A549 treated with RU486 at 1 μM for 4 hours (cell line): Measurements from ENCODE around the gene CCDC80. TPM values are rescaled to one million over a fixed set of nuclear protein-coding genes. Genes with fewer than 3 reads are reported as not detected.

Experiments
- total RNA-seq: library from RNA; stranded (reverse); fragments of 200-300 nt; extraction: Qiagen RNA extraction; gene quantifications from 5 replicates; pipeline ENCODE4 v1.2.3, GENCODE V29; 2022; ENCODE audit warnings: low read depth

The CCDC80 gene, protein sequence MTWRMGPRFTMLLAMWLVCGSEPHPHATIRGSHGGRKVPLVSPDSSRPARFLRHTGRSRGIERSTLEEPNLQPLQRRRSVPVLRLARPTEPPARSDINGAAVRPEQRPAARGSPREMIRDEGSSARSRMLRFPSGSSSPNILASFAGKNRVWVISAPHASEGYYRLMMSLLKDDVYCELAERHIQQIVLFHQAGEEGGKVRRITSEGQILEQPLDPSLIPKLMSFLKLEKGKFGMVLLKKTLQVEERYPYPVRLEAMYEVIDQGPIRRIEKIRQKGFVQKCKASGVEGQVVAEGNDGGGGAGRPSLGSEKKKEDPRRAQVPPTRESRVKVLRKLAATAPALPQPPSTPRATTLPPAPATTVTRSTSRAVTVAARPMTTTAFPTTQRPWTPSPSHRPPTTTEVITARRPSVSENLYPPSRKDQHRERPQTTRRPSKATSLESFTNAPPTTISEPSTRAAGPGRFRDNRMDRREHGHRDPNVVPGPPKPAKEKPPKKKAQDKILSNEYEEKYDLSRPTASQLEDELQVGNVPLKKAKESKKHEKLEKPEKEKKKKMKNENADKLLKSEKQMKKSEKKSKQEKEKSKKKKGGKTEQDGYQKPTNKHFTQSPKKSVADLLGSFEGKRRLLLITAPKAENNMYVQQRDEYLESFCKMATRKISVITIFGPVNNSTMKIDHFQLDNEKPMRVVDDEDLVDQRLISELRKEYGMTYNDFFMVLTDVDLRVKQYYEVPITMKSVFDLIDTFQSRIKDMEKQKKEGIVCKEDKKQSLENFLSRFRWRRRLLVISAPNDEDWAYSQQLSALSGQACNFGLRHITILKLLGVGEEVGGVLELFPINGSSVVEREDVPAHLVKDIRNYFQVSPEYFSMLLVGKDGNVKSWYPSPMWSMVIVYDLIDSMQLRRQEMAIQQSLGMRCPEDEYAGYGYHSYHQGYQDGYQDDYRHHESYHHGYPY
- total RNA-seq = 36.9 to 74.9 TPM (median 55.3 TPM) in 5 replicates

DNA sequence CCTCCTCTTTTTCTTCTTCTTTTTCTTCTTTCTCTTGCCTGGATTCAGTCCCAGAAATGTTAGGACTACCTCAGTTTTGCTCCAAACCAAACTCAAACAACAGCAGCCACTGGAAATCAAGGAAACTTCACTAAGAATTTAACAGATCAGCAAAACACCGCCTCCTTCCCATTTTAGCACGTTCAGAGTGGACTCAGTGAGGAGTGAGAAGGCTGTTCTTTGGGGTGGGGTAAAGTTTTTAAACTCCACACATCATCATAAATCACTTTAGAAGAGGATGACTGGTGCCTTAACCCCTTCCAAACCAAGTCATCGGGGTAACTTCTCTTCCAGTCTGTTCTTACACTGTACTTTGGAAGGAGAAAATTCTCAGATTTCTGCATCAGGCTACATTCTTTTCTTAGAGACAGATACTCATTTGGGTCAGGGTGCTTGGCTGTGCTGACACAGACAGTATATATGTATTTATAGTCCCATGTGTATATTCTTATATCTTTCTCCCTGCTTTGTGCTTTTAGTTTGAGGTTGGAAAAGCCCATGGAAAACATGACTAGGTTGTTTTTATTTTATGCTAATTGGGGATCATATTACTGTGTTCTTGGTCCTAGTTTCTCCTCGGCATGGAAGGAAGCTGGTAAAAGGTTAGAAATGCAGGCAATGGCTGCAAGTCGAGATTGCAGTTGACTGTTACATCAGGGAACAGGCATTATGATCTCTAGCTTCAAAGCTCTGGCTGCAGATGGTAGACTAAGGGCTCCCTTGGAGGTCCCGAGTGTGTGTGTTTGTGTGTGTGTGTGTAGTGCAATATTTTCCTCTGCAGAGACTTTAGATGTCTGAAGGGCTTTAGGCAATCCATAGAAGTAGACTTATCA is at the start of gene CCDC80:
CCDC80 (minus strand) TSS at position 214 of the 872 bp plus-strand sequence. CDS start 1,238 bp downstream, outside the sequence.

DNA sequence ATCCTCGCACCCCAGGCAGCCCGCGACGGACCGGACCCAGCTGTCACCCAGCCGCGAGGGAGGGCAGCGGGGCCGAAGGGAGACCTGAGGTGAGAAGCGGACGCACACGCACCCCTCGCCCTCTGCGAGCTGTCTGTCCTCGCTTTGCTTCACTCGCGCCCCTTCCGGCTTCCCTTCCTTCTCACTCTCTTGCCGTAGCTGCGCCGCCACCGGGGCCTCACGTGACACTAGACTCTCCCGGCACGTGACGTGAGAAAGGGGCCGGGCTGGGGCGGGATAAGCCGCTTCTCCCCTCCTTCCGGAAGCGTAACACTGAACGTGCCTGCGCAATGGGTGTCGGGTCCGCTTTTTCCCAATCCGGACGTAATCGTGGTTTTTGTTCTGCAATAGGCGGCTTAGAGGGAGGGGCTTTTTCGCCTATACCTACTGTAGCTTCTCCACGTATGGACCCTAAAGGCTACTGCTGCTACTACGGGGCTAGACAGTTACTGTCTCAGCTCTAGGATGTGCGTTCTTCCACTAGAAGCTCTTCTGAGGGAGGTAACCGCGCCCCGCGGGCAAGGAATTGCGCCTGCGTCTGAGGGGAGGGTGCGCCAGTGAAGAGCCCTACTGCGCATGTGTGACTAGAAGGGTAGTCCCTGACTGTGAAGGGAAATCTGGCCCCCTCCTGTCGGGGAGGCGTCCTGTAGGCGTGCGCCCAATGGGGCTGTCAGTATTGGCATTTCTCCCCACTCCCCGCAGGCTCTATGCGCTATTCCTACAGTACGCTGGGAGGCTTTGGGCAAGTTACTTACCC is 79.0 kb downstream of the CCDC80 start, which contains the start of the genes ATG3 and SLC35A5:
ATG3 (minus strand) TSS at position 229 of the 796 bp plus-strand sequence. CDS start 434 bp downstream, outside the sequence.
SLC35A5 (plus strand) TSS at position 312 of the 796 bp plus-strand sequence. CDS start 1,359 bp downstream, outside the sequence.

Other genes starting within 250 kb of the CCDC80 start
- gene BTLA, start 141.7 kb downstream of the CCDC80 start, total RNA-seq = 0.05 TPM in 1 of 5 replicates, not detected in the others
- 43.5 to 56.0 TPM (median 47.5 TPM) in 5 replicates for gene ATG3, start 79.2 kb downstream of the CCDC80 start, total RNA-seq
- 6.4 to 18.7 TPM (median 15.7 TPM) in 5 replicates for gene SLC35A5, start 79.1 kb downstream of the CCDC80 start, total RNA-seq
- not detected in 5 replicates for gene CD200R1L, start 205.7 kb upstream of the CCDC80 start, total RNA-seq